ENCODE measurements around the gene SUSD6. TPM values are rescaled to one million over a fixed set of nuclear protein-coding genes. Genes with fewer than 3 reads are reported as not detected.
A peak's percentile ranks its signal among the peaks of the same experiment; 100 is the strongest.
"Not testable (repeated sequence)": the region's sequence is repeated elsewhere in the genome, so short reads cannot be mapped to it uniquely, and the experiment has no call there.

SUSD6 gene
- total RNA-seq, 1 experiment from 2014 or later, result 6.4 TPM

DNA sequence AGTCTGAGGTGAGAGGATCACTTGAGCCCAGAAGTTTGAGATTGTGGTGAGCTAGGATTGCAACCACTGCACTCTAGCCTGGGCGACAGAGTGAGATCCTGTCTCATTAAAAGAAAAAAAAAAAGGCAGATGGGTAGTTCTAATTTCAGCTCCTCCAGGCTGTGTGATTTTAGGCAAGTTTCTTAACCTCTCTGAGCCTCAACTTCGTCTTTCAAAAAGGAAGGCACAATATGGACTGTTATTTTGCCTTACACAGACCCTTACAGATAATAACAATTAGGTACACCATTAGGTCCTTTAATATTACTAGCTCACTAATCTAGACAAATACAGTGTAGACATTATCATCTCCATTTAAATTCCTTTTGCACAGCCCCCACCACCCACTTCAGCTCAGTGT is 31.9 kb upstream of the SUSD6 start:
- no peak for DNase-seq (ENCODE audit: low read depth in 1 of 2, low spot score in 2 of 2)
- H3K27ac ChIP-seq, result no peak overlapping the region
- H3K36me3 ChIP-seq, result no peaks in the 10 kb centered on the region
- H3K4me3 ChIP-seq, result no peak overlapping the region
- no peaks in the 10 kb centered on the region for H3K9me3 ChIP-seq (replicated peaks)
- peaks cover 2% of the 10 kb centered on the region for H3K4me1 ChIP-seq (replicated peaks)
- H3K27me3 ChIP-seq (replicated peaks), result peaks cover 11% of the 10 kb centered on the region

DNA sequence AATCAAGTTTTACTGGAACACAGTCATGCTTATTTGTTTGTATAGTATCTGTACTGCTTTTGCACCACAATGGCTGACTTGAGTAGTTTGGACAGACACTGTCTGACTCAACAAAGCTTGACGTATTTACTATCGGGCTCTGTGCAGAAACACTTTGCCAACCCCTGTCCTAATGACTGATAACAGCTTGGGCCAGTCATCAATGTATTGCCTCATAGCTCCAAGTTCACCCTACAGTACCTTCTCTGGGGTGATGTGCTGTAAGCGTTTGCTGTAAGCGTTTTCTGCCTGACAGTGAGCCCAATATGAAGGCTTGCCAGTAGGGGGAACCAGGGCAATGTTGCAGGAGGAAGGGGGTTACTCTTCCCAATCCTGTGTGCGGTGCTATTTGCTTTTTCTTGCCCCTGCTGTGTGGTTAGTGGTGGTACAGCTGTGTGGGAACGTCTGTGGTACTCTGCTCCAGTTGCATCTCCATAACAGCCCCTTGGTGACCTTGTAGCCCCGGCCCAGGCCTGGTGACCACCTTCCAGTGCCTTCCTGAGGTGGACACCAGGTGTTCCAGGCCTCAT is 31.3 kb upstream of the SUSD6 start:
- DNase-seq (ENCODE audit: low read depth in 1 of 2, low spot score in 2 of 2), result peak in 1 of 2 experiments; percentile 45
- Histone ChIP-seq H3K9me3 (replicated peaks) (no peaks in the 10 kb centered on the region), H3K4me1 (replicated peaks) (no peaks in the 10 kb centered on the region), H3K27ac (no peak overlapping the region), H3K36me3 (no peaks in the 10 kb centered on the region), H3K27me3 (replicated peaks) (peaks cover 5% of the 10 kb centered on the region), H3K4me3 (no peak overlapping the region)

DNA sequence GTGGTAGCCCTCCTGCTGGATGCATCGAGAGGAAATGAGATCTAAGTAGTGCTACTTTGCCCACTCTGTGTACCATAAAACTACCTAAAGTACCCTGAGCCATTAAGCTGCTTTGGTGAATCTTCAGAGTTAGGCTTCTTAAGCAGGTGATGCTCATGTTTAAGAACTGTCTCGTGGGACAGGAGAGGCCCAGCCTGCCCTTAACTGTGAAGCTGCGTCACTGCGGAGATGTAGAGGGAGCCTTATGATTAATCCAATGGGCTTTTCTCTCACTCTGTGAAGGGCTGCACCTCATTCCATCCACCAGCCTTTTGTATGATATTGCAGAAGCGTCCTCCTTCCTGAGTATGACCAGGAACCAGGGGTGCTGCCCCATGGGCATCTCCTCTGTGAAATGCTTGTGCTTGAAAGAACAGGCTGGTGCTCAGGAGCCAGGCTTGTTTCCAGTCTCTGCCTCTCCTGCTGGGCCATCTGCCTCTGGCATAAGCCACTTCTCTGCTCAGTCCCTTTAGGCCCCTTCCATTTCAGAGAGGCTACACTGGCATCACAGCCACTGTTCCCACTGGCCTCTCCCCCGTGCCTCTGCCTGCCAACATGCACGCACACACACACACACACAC is 30.0 kb upstream of the SUSD6 start:
- Histone ChIP-seq H3K36me3 (no peaks in the 10 kb centered on the region), H3K4me1 (replicated peaks) (no peaks in the 10 kb centered on the region), H3K4me3 (no peak overlapping the region), H3K27ac (no peak overlapping the region), H3K27me3 (replicated peaks) (no peaks in the 10 kb centered on the region), H3K9me3 (replicated peaks) (no peaks in the 10 kb centered on the region)
- no peak for DNase-seq (ENCODE audit: low read depth in 1 of 2, low spot score in 2 of 2)

DNA sequence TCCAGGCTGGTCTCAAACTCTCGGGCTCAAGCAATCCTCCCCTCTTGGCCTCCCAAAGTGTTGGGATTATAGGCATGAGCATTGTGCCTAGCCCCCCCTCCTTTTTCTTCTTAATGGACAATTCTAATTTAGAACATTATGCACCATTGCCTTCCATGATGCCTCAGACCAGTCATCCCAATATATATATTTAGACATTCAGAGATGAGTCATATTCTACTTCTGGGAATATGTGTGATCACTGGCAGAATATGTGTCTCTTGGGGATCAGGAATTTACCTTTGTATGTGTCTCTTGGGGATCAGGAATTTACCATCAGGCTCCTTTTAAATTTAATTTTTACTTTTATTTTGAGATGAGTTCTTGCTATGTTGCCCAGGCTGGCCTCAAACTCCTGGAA is 29.2 kb upstream of the SUSD6 start:
- no peak for DNase-seq (ENCODE audit: low read depth in 1 of 2, low spot score in 2 of 2)
- Histone ChIP-seq H3K4me3 (no peak overlapping the region), H3K4me1 (replicated peaks) (no peaks in the 10 kb centered on the region)

DNA sequence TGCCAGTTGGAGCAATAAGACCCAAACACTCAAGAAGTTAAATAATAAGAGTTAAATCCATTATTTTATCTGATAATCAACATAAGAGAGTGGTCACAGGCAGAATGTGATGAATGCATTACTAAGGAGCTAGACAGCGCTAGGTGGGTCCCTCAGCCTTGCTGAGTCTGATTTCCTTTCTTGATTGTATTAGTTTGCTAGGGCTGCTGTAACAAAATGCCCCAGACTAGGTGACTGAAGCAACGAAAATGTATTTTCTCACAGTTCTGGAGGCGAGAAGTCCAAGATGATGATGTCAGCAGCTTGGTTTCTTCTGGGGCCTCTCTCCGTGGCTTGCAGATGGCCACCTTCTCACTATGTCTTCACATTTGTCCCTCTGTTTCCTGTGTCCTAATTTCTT is 28.6 kb upstream of the SUSD6 start:
- Histone ChIP-seq H3K36me3 (no peaks in the 10 kb centered on the region), H3K4me3 (no peak overlapping the region), H3K27ac (no peak overlapping the region), H3K27me3 (replicated peaks) (no peaks in the 10 kb centered on the region), H3K4me1 (replicated peaks) (no peaks in the 10 kb centered on the region), H3K9me3 (replicated peaks) (no peaks in the 10 kb centered on the region)
- no peak for DNase-seq (ENCODE audit: low read depth in 1 of 2, low spot score in 2 of 2)

More for the DNA sequence above, 29.2 kb upstream of the SUSD6 start:
- Histone ChIP-seq H3K9me3 (replicated peaks) (no peaks in the 10 kb centered on the region), H3K36me3 (no peaks in the 10 kb centered on the region), H3K27ac (no peak overlapping the region), H3K27me3 (replicated peaks) (no peaks in the 10 kb centered on the region)

DNA sequence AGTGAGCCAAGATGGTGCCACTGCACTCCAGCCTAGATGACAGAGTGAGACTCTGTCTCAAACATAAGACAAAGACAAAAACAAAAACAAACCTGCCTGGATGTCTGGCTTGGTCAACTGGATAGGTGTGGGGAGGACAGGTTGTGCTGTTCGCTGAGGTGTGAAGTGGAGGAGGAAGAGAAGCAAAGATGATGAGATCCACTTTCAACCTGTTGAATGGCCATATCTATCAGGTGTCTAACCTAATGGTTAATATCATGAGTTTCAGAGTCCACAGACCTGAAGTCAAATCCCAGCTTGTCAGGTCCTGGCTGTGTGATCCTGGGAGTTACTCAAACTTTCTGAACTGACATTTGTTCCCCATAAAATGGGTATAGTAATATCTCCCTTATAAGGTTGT is 27.0 kb upstream of the SUSD6 start:
- Histone ChIP-seq H3K4me3 (no peak overlapping the region), H3K27ac (no peak overlapping the region), H3K27me3 (replicated peaks) (no peaks in the 10 kb centered on the region), H3K4me1 (replicated peaks) (no peaks in the 10 kb centered on the region), H3K9me3 (replicated peaks) (no peaks in the 10 kb centered on the region), H3K36me3 (no peaks in the 10 kb centered on the region)
- DNase-seq (ENCODE audit: low read depth in 1 of 2, low spot score in 2 of 2), result no peak

DNA sequence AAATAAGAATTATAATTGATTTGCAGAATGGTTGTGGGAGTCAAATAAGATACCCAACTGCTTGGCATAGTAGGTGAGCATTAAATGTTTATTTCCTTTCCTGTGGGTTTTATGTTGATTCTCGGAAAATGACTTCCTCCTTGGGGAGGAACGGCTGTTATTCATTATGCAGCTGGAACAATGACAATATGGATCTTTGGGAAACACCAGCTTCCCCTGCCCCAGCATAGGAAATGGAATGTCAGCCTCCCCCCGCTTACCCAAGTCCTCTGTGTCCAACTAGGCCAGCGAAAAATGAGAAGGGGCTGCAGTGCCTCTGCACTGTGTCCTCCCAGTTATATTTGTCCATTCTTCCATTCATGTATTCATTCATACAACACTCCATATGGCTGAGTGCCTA is 25.0 kb upstream of the SUSD6 start:
- Histone ChIP-seq H3K4me3 (no peak overlapping the region), H3K27me3 (replicated peaks) (no peaks in the 10 kb centered on the region), H3K9me3 (replicated peaks) (no peaks in the 10 kb centered on the region), H3K4me1 (replicated peaks) (no peaks in the 10 kb centered on the region), H3K36me3 (no peaks in the 10 kb centered on the region), H3K27ac (no peak overlapping the region)
- DNase-seq (ENCODE audit: low read depth in 1 of 2, low spot score in 2 of 2), result no peak

DNA sequence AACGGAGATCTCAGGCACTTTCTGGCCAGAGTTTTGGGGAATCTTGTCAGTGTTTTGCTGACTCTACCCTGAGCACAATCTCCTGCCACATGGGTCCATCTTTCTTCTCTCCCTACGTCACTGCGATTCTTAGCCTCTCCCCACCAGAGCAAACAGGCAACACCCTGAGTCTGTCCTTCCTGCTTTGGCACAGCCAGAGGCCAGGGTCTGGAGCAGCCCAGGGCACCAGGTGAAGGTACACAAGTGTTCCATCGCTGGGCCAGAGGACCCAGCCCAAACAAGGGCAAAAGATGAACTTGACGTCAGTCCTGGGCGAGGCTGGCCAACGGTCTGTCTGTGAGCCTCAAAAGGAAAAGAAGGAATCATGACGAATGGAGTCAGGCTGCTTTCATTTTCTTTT is 24.0 kb upstream of the SUSD6 start:
- Histone ChIP-seq H3K27ac (no peak overlapping the region), H3K4me1 (replicated peaks) (no peaks in the 10 kb centered on the region), H3K36me3 (no peaks in the 10 kb centered on the region), H3K9me3 (replicated peaks) (no peaks in the 10 kb centered on the region), H3K27me3 (replicated peaks) (no peaks in the 10 kb centered on the region), H3K4me3 (no peak overlapping the region)
- DNase-seq (ENCODE audit: low read depth in 1 of 2, low spot score in 2 of 2), result no peak

DNA sequence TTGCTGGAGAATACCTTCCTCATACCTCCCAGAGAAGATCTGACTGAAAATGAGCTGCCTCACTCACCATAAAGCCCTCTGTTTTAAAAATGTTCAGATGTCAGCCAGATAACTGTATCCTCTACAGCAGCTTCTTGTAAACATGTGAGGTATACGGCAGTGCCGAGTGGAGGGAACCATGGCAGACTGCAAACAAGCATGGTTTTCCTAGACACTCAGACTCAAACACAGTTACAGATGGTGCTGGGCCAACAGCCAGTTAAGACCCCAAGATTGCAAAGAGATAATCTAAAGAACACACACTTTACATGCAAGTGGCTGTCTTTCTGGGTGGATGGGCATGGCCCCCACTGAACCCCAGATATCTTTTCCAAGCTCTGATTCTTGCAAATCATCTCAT is 20.1 kb upstream of the SUSD6 start:
- H3K27me3 ChIP-seq (replicated peaks), result no peaks in the 10 kb centered on the region
- no peak for DNase-seq (ENCODE audit: low read depth in 1 of 2, low spot score in 2 of 2)
- H3K4me3 ChIP-seq, result no peak overlapping the region

DNA sequence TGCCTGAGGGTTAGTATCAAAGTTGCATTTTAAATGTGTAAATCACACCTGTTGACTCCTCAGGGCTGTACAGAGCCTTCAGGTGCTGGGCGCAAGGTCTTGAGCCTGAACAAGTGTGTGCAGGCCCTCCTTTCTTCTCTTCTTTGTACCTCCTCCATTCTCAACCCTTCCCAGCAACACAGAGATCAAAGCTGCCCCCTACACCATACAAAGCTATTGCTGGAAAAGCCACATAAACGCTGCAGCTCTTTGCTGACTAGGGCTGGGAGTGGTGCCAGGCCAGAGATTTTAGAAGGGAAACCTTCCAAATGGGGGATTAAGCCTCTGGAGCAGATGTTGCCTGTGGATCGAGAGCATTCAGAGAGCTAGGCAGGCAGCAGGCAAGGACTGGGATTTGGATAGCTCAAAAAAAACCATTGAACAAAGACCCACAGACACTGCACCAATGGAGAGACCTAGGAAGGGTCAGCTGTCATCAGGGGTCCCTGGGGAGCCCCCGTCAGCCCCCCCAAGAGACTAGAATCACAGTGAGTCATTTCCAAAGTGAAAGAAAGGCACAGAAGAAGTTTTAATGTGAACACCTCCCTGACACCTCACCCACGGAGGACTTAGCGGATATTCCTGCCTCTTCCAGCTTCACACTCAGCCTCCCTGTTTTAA is 18.2 kb upstream of the SUSD6 start:
- Histone ChIP-seq H3K9me3 (replicated peaks) (no peaks in the 10 kb centered on the region), H3K4me3 (no peak overlapping the region), H3K36me3 (no peaks in the 10 kb centered on the region), H3K27ac (no peak overlapping the region), H3K4me1 (replicated peaks) (no peaks in the 10 kb centered on the region), H3K27me3 (replicated peaks) (no peaks in the 10 kb centered on the region)
- no peak for DNase-seq (ENCODE audit: low read depth in 1 of 2, low spot score in 2 of 2)

More for the DNA sequence above, 20.1 kb upstream of the SUSD6 start:
- Histone ChIP-seq H3K4me1 (replicated peaks) (no peaks in the 10 kb centered on the region), H3K9me3 (replicated peaks) (no peaks in the 10 kb centered on the region), H3K36me3 (no peaks in the 10 kb centered on the region), H3K27ac (no peak overlapping the region)

DNA sequence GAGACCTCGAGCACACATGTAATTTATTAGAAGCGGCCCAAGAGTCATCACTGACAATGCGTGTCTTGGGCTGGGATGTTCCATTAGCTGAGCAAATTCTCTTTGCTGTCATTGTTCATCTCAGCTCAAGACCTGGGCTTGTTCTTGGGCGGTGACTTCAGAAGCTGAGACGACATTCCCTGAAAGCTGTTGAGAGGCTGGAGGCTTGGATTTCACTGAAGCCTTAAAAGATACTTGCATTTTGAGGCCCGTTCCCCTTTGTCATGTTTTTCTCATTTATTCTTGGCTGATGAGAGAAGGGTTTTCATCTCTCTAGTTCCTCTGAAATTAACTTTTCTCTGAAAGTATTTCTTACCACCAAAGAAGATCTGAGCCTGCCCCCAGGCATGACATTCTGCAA is 16.6 kb upstream of the SUSD6 start:
- no peaks in the 10 kb centered on the region for H3K36me3 ChIP-seq
- H3K27ac ChIP-seq, result no peak overlapping the region
- no peak for DNase-seq (ENCODE audit: low read depth in 1 of 2, low spot score in 2 of 2)
- H3K4me3 ChIP-seq, result no peak overlapping the region
- no peaks in the 10 kb centered on the region for H3K27me3 ChIP-seq (replicated peaks)
- H3K4me1 ChIP-seq (replicated peaks), result no peaks in the 10 kb centered on the region
- H3K9me3 ChIP-seq (replicated peaks), result no peaks in the 10 kb centered on the region

DNA sequence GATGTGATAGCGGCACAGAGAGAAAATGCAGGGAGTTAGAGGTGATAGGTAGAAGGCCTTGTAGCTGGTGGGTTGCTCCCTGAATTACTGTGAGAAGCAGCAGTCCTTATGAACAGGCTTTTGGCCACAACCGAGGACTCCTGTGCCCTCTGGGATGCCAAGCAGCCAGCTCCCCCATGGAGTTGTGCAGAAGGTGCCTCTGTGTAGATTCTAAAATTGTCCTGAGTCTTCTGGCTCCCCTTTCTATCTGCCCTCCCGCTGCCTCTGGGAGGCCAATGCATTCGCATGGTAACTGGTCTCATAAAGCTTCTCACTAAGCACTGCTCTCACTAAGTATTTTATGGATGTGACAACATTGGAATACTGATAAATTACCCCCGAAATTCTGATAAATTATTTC is 16.1 kb upstream of the SUSD6 start:
- Histone ChIP-seq H3K4me1 (replicated peaks) (no peaks in the 10 kb centered on the region), H3K27ac (no peak overlapping the region), H3K27me3 (replicated peaks) (no peaks in the 10 kb centered on the region), H3K4me3 (no peak overlapping the region), H3K9me3 (replicated peaks) (no peaks in the 10 kb centered on the region), H3K36me3 (no peaks in the 10 kb centered on the region)
- DNase-seq (ENCODE audit: low read depth in 1 of 2, low spot score in 2 of 2), result no peak

DNA sequence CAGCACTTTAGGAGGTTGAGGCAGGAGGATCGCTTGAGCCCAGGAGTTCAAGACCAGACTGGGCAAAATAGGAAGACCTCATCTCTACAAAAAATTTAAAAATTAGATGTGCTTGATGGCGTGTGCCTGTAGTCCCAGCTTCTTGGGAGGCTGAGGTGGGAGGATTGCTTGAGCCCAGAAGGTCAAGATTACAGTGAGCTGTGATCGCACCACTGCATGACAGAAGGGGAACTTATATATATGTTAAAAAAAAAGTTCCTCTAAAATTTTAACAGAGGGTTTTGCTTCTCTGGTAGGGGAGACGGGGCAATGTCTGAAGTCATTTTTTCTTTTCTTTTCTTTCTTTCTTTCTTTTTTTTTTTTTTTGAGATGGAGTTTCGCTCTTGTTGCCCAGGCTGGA is 12.0 kb upstream of the SUSD6 start:
- not testable (repeated sequence) for H3K9me3 ChIP-seq (replicated peaks); DNase-seq (ENCODE audit: low read depth in 1 of 2, low spot score in 2 of 2); H3K36me3 ChIP-seq

DNA sequence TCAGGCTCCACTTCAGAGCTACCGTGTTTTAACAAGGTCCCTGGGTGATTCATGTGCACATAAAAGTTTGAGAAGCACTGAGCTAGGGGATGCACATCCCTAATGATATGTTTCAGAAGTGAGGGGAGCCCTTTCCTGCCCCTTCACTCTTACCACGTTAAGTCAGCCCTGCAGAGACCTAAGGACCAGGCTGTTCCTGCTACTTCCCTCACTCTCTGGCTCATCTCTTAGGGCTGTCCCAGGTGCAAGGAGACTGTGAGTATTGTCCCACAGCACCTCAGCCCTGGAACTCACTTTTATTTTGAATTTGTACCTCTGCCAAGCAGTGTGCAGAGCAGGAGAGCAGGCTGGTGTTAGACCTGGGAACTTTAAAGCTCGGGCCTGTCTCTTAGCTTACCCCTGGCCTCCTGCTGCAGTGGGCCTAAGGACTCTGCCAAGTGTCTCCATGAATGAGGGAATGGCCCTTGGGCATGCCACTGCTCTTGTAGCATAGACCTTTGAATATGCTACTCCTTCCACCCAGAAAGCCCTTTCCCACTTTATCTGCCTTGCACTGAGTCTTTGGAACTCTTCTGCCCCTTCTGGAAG is 11.0 kb upstream of the SUSD6 start:
- Histone ChIP-seq H3K36me3 (no peaks in the 10 kb centered on the region), H3K27ac (no peak overlapping the region), H3K27me3 (replicated peaks) (no peaks in the 10 kb centered on the region)

More for the DNA sequence above, 12.0 kb upstream of the SUSD6 start:
- H3K4me3 ChIP-seq; H3K4me1 ChIP-seq (replicated peaks); H3K27ac ChIP-seq; H3K27me3 ChIP-seq (replicated peaks): not testable (repeated sequence)

More for the DNA sequence above, 11.0 kb upstream of the SUSD6 start:
- H3K9me3 ChIP-seq (replicated peaks), result no peaks in the 10 kb centered on the region
- H3K4me3 ChIP-seq, result no peak overlapping the region
- H3K4me1 ChIP-seq (replicated peaks), result no peaks in the 10 kb centered on the region
- no peak for DNase-seq (ENCODE audit: low read depth in 1 of 2, low spot score in 2 of 2)
